HG03039 (cell line): ENCODE results near the gene SUPT7L.
"Not testable (repeated sequence)": the region's sequence is repeated elsewhere in the genome, so short reads cannot be mapped to it uniquely, and the experiment has no call there.

ENCODE experiments used
- ATAC-seq: cut with Tn5 transposase; IDR thresholded peaks from one replicate; pipeline ENCODE4 v1.9.1; 2021; ENCODE audit warnings: mild to moderate bottlenecking, moderate library complexity; ENCODE audit not compliant: unreplicated experiment

Gene SUPT7L

GRCh38 chr2:27638709-27639108 is 24.7 kb downstream of the SUPT7L start:
- no peak for ATAC-seq

- no peak for ATAC-seq
These were observed 25.3 kb downstream of the SUPT7L start for GRCh38 chr2:27638037-27638637.

GRCh38 chr2:27636766-27637165 is 26.6 kb downstream of the SUPT7L start:
- ATAC-seq: no peak

DNA sequence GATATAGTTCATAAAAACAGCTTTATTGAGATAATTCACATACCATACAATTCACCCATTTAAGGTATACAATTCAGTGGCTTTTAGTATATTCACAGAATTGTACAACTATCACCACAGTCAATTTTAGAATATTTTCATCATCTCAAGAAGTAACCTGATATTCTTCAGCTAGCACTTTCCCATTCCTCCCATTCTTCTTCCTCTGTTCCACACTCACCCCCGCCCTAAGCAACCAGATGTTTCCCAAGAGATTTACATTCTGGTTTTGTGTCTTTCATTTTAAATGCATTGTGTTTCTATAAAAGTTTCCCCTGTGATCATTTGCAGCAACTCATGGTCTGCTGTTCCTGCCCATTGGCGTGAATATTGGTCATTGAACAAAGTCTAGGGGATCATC is 29.1 kb downstream of the SUPT7L start:
- no peak for ATAC-seq

GRCh38 chr2:27630257-27630656 is 33.2 kb downstream of the SUPT7L start:
- ATAC-seq: not testable (repeated sequence)

- ATAC-seq: peak; percentile 90
These were observed 34.4 kb downstream of the SUPT7L start, which contains the start of the genes CCDC121 and GPN1 for GRCh38 chr2:27628767-27629709. Gene CCDC121 (minus strand): TSS chr2:27629012. CDS start chr2:27627799, 1,213 bp downstream. Gene GPN1 (plus strand): TSS chr2:27629050. CDS start chr2:27629059, 9 bp downstream.

DNA sequence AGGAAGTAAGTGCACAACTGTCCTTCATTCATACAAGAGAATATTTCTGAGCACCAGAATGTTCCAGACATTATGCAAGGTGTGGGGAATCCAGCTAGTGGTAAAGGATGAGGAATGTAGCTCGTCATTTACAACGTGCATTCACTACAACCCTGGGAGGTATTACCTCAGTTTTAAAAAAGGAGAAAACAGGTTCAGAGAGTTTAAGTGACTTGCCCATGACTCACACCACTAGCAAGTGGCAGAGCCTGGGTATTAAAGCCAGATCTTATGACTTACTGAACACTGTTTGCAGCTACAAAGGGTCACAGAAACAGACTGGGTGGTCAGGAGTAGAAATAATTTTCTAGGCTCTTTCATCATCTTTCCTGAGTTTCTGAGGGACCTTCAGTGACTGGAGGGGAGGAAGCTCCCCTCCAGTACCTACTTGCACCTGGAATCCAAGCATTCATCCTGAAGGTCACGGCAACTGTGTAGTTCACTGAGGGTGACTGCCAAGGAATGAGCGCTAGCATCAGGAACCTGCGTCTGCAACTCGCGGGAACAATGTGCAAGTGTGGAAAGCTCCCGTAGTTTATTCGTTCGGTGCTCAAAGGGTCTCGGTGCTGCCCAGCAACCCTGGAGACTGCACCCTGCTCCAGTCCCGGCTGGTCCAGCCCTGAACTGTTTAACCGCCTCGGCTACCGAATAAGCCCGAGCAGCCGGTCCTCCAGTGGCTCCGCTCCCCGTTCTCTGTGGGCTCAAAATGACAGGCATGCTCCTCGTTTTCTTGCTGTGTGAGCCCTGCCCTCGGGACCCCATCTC is 35.2 kb downstream of the SUPT7L start:
- no peak for ATAC-seq

- not testable (repeated sequence) for ATAC-seq
These were observed 36.5 kb downstream of the SUPT7L start for GRCh38 chr2:27626921-27627320.

- not testable (repeated sequence) for ATAC-seq
These were observed 37.1 kb downstream of the SUPT7L start for GRCh38 chr2:27626323-27626722.

DNA sequence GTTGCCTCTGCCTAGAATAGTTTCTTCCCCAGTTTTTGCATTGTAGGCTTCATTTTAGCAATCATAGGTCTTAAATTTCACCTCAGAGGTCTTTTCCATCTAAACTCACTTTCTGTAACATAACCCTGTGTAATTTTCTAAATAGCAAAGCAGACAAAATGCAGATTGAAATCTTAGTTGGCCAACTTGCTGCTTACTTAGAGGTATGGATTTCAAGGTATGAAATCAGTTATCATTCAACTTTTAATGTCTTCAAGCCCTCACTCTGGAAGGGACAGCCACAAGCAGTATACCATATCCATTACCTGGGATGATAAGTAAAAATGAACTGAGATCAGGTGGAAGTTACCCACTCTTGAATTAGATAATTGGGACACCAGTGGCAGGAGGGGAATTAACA is 38.5 kb downstream of the SUPT7L start:
- no peak for ATAC-seq

GRCh38 chr2:27622921-27623384 is 40.5 kb downstream of the SUPT7L start:
- ATAC-seq: no peak

DNA sequence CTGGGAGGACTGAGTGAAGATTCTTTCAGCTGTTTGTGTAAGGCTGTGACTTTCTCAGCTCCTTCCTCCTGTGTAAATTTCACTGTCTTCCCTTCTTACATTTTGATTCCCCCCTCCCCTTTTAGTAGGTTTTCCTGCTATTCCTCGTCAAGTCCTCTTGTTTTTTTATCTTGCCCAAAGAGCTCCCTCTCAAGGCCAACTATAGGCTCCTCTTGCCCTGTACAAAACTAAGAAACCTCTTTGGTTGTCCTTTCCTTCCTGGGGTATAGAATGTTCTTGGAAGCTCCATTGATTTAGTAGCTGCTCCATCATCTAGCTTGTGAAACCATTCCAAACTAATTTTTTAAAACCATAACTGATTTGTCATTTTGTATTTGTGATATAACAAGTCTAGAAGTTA is 41.9 kb downstream of the SUPT7L start:
- no peak for ATAC-seq

DNA sequence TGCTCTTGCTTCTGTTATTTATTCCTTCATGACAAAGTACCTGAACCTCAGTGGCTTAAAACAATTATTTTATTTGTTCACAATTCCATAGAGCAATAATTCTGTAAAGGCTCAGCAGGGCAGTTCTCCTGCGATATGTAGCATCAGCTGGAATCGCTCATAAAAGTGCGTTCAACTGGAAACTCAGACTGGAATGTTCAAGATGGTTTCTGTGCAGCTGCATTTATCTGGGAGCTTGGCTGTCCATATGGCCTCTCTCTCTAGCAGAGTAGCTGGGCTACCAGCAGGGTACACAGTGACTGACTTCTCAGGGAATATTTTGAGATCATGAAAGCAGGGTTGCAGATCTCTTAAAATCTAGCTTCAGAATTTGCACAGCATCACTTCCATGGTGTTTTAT is 48.1 kb downstream of the SUPT7L start:
- ATAC-seq: no peak

- no peak for ATAC-seq
These were observed 49.4 kb downstream of the SUPT7L start for GRCh38 chr2:27613985-27614384.

GRCh38 chr2:27606611-27607010 is 56.8 kb downstream of the SUPT7L start:
- no peak for ATAC-seq
